OCI-LY3 (cell line): ENCODE results near the gene EXO1.

ENCODE experiments used
- CTCF ChIP-seq: fragments of 200-600, 300-600 bp; sonication (generic); IDR thresholded peaks from 2 replicates; pipeline ENCODE4 v1.5.1; 2014; ENCODE audit warnings: antibody characterized with exemption, low read length, low read depth
- EZH2phosphoT487 ChIP-seq: fragments of 200-600 bp; shearing (Covaris generic); IDR thresholded peaks from 2 replicates; pipeline ENCODE4 v1.6.1; 2018; ENCODE audit warnings: antibody characterized with exemption, mixed run types, low read depth

- TF ChIP-seq CTCF (no peak), EZH2phosphoT487 (no peak)
These were observed 3.4 kb upstream of the EXO1 start for GRCh38 chr1:241844593-241844992.
